ENCODE data around the gene LRMDA. TPM values are rescaled to one million over a fixed set of nuclear protein-coding genes. Genes with fewer than 3 reads are reported as not detected.
A peak's percentile ranks its signal among the peaks of the same experiment; 100 is the strongest.

The LRMDA gene
- total RNA-seq, 1 donor from 2014 or later, result 6.3 TPM

GRCh38 chr10:75999515-76000209 is 568.2 kb downstream of the LRMDA start:
- DNase-seq, result no peak

- DNase-seq, result no peak
Observed at GRCh38 chr10:76000550-76000949, 569.1 kb downstream of the LRMDA start.

- DNase-seq, result peak; percentile 33
Observed at GRCh38 chr10:76001019-76001418, 569.6 kb downstream of the LRMDA start.

DNA sequence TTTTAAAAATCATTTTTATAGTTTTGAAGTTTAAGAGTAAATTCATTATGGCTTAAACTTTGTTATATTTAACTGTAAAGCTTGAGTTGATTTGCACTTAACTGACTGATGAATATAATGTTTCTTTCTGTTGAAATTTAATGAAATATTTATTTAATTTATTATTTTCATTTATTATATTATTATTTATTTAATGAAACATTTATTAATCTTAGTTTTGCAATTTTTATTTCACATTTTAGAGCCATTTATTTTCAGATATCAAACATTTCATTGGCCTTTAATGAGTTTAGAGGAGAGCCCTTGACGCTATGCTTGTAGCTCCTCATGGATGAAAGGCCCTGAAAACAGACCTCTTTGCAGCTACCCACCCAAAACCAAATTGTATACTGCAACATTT is 570.0 kb downstream of the LRMDA start:
- DNase-seq, result no peak

GRCh38 chr10:76002262-76002854 is 570.9 kb downstream of the LRMDA start:
- DNase-seq, result no peak

DNA sequence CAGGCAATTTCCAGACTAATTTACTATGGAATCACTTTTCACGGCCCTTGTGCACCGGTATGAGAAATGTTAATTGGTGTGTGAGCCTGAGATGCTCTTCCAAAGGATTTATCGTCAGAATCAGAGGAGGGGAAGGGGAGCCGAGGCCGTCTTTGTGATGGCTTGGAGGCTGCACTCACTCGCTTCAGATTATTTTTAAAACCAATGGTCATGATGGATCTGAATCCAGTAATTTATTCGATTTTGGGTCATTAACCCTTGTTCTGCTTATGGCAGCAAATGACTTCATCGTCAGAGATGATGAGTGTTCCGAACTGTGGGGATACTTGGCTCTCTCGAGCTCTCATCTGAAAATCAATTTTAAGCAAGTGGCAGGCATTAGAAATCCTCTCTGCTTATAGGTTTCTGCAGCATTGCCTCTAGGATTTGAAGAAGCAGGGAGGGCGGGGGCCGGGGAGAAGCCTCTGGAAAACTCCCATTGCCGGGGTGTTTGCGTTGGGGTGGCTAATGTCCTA is 576.3 kb downstream of the LRMDA start:
- DNase-seq, result no peak

GRCh38 chr10:76009531-76009930 is 578.1 kb downstream of the LRMDA start:
- DNase-seq, result no peak

GRCh38 chr10:76010703-76011102 is 579.3 kb downstream of the LRMDA start:
- no peak for DNase-seq

DNA sequence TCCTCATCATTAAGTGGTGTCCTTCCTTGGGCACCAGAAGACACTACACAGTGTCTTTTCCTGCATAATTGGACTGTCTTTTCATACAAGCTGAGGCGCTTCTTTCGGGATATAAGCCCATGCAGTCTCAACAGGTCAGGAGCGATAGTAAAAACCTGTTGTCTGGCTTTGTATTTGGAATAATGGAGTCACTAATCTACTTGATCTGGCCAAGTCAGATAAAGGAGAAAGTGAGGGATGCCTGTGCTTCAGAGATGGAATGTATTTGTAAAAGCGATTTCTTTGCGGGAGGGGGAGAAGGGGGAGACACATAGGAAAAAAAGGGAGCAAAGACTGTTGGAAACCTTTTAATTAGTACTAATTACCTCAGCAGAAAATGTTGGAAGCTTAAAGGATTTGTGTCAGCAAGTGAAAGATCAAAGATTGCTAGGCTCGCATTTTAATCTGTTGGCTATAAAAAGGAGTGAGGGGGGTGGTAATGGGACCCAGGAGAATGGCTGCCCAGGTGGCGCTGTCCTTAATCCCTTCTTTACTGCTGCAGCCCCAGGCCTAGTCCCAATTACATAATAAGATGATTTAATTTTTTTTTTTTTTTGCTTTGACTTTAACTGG is 581.4 kb downstream of the LRMDA start:
- DNase-seq, result no peak

DNA sequence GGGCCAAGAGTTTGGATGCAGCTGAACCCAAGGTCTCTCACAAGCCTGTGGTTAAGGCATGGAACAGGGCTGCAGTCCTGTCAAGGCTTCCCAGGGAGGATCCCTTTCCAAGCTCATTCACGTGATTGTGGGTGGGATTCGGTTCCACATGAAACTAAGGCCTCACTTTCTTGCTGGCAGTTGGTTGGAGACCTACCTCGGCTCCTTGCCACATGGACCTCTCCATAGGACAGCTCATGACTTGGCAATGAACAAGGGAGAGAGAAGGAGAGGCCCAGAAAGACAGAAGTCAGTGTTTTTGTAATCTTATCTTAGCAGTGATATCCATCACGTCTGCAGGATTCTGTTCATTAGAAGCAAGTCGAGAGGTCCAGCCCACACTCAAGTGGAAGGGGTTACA is 583.8 kb downstream of the LRMDA start:
- DNase-seq, result no peak

DNA sequence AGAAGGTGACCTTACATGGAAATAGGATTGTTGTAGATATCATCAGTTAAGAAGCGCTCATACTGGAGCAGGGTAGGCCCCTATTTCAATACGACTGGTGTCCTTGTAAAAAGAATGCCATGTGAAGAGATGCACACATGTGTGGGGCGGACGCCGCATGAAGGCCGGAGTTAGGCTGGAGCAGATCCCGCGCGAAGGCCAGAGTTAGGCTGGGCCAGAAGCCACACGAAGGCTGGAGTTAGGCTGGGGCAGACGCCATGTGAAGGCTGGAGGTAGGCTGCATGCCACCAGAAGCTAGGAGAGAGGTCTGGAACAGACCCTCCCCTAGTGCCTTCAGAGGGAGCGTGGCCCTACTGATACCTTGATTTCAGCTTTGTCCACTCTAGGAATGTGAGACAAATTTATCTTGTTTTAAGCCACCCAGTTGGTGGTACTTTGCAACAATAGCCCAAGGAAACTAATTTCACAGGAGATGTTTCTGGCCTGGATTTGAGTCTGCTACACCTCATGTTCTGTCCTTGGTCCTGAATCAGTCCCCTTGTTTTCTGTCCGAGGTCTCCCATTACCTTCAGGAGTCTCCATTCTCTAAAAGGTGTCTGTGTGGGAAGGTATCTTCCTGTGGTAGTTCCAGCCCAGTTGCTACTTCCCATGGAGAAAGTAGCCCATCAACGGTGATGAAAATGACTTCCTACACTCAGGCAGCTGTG is 585.8 kb downstream of the LRMDA start:
- DNase-seq, result no peak

GRCh38 chr10:76017733-76018433 is 586.5 kb downstream of the LRMDA start:
- DNase-seq, result no peak

DNA sequence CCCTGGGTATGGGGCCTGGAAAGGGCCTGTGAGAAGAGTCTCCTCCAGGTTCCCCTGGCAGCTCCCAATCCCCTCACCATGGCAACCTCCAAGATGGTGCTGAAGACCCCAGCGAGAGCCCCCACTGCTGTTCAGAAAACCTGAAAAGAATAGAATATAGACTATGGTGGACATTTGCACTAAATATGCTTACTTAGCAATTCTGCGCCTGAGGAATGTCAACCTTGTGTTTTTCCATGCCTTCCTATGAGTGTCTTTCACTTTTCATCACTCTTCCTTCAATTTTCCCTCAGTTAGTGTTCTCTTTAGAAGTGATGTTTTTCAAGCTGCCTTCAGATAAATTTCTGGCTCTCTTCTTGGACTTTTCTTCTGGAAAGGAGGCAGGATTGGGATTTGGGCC is 589.2 kb downstream of the LRMDA start:
- no peak for DNase-seq

DNA sequence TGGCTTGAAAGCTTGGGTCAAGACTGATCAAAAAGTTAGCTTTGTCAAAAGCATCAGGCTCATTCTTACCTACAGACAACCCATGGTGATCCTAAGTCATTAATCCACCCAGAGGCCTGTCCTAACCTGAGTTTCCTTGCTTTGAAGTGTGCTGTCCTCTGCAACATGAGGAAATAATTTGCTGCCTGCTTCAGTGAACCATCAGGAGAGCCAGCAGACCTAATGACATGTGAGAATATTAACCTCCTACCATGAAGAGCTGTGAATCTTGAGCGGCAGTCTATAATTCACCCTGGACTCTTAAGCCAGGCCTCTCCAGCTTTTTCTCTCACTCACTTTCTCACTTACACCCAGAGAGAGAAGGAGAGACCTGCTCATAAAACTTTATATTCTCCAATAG is 590.0 kb downstream of the LRMDA start:
- no peak for DNase-seq

GRCh38 chr10:76022366-76022765 is 590.9 kb downstream of the LRMDA start:
- DNase-seq, result no peak

GRCh38 chr10:76023007-76023406 is 591.6 kb downstream of the LRMDA start:
- DNase-seq, result no peak

DNA sequence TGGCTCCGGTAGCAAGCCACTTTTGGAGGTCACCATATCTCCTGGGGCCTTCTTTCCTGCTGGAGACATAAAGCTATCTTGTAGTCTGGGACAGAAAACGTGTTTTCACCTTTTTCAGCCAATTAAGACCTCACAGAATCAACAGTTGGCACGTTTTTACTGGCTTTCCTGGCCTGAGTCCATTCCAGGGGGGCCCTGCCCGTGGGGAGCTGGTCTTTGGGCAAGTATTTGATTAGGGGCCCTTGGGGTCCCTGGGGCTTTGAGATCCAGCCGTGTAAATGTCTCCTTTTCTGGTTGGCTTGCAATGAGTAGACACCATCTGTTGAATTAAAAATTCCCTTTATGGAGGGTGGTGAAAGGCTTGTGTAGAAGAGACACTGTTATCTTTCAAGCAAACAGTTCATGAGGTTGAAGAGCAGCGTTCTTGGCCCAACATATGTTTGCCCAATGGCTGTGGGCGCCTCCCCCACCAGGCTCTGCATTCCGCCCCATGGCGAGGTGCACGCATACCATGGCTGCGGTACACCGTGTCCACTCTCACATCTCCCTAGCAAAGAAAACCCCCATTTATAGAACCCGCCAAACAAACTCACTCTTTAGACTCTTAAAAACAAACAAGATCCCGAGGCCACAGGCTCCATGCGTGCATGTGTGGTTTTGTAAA is 593.2 kb downstream of the LRMDA start:
- no peak for DNase-seq

DNA sequence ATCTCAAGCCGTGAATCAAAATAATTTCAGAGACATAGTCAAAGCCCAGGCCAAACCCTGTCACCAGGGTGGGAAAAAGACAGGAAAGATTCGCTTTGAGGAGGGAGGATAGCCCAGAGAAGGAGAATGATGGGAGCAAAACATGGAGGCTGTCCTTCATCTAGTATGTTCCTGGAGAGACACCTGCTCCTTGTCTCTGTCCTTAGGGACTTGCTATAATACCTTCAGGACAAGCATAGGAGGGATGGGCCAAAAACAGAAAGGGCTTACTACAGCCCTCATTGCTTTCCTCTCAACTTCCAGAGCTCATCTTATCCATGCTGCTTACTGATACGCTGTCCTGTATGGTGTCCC is 593.7 kb downstream of the LRMDA start:
- no peak for DNase-seq

GRCh38 chr10:76026176-76026771 is 594.9 kb downstream of the LRMDA start:
- DNase-seq, result no peak

- DNase-seq, result no peak
Observed at GRCh38 chr10:76026905-76027304, 595.5 kb downstream of the LRMDA start.

DNA sequence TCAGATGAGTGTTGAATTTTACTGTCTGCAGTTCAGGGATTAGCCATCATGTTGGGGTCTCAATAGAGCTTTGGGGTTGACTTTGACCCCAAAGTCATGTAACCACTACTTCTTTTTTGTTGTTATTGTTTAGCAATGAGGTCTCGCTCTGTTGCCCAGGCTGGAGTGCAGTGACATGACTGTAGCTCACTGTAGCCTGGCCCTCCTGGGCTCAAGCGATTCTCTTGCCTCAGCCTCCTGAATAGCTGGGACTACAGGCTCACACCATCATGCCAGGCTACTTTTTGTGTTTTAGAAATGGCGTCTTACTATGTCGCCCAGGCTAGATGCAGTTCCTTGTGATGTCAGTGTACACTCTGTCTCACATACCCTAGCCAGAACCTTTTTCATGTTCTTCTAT is 598.4 kb downstream of the LRMDA start:
- DNase-seq, result no peak

- no peak for DNase-seq
Observed at GRCh38 chr10:76031099-76031498, 599.7 kb downstream of the LRMDA start.
